BLaER1 (cell line): ENCODE measurements around the gene COL26A1.
"Not testable (repeated sequence)": the region's sequence is repeated elsewhere in the genome, so short reads cannot be mapped to it uniquely, and the experiment has no call there.

Experiments used
- H3K27ac ChIP-seq: shearing (Covaris generic); formaldehyde crosslinking; 2 replicates; pipeline ENCODE4 v1.8.1; 2022
- H3K27me3 ChIP-seq: shearing (Covaris generic); formaldehyde crosslinking; 2 replicates; pipeline ENCODE4 v1.8.1; 2022
- H3K36me3 ChIP-seq: shearing (Covaris generic); formaldehyde crosslinking; 2 replicates; pipeline ENCODE4 v1.8.1; 2022
- H3K4me1 ChIP-seq: shearing (Covaris generic); formaldehyde crosslinking; 2 replicates; pipeline ENCODE4 v1.8.1; 2022
- H3K4me2 ChIP-seq: shearing (Covaris generic); formaldehyde crosslinking; 2 replicates; pipeline ENCODE4 v1.8.1; 2022
- H3K4me3 ChIP-seq: shearing (Covaris generic); formaldehyde crosslinking; 2 replicates; pipeline ENCODE4 v1.8.1; 2022
- H3K9ac ChIP-seq: shearing (Covaris generic); formaldehyde crosslinking; 2 replicates; pipeline ENCODE4 v1.8.1; 2022
- H3K9me3 ChIP-seq: shearing (Covaris generic); formaldehyde crosslinking; 2 replicates; pipeline ENCODE4 v1.8.1; 2022
- H4K20me1 ChIP-seq: shearing (Covaris generic); formaldehyde crosslinking; 2 replicates; pipeline ENCODE4 v1.8.1; 2022
- Cebpa-rat ChIP-seq: shearing (Covaris generic); IDR thresholded peaks from 2 replicates; pipeline ENCODE4 v1.8.1; 2022

Gene COL26A1

DNA sequence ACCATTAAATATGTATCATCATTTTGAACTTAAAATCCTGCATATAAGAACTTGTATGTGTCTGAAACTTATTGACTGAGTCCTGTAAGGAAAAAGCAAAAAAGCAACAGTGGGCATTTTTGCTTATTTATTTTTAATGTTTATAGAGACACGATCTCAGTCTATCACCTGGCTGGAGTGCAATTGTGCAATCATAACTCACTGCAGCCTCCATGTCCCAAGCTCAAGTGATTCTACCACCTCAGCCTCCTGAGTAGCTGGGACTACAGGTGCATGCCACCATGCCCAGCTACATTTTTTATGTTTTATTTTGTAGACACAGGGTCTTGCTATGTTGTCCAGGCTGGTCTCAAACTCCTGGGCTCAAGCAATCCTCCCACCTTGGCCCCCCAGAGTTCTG, 234.2 kb downstream of the COL26A1 start:
- Histone ChIP-seq H3K36me3 (no peaks in the 10 kb centered on the region), H3K9ac (no peak overlapping the region), H3K4me3 (no peak overlapping the region), H3K27me3 (no peaks in the 10 kb centered on the region), H4K20me1 (no peaks in the 10 kb centered on the region), H3K9me3 (no peaks in the 10 kb centered on the region), H3K4me2 (no peak overlapping the region), H3K27ac (no peak overlapping the region), H3K4me1 (peaks cover 10% of the 10 kb centered on the region)
- no peak for TF ChIP-seq Cebpa-rat

DNA sequence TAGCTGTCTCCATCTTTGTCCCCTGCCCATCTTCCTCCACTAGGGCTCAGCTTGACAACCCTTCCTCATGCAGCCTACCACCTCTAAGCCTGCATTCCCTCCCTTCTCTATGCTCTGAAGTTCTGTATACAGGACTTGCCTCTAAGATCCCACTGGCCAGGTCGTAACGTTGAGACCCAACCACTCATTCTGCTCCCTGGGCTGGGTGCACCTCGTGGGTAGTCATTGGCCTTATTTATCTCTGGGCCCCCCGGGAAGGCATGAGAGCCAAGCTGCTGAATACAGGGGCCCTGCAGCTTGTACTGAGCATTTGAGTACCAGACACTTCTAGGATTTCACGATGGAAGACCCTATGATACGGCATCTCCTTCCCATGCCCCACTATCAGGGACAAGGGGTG, 235.3 kb downstream of the COL26A1 start:
- H3K9ac ChIP-seq: no peak overlapping the region
- peaks cover 15% of the 10 kb centered on the region for H3K4me1 ChIP-seq
- H3K4me2 ChIP-seq: no peak overlapping the region
- no peaks in the 10 kb centered on the region for H3K36me3 ChIP-seq
- no peaks in the 10 kb centered on the region for H3K27me3 ChIP-seq
- peak overlapping the region; percentile 27; the same call in 1 of the 2 replicates for H3K27ac ChIP-seq
- TF ChIP-seq Cebpa-rat: no peak
- H3K9me3 ChIP-seq: no peaks in the 10 kb centered on the region
- no peak overlapping the region for H3K4me3 ChIP-seq
- H4K20me1 ChIP-seq: no peaks in the 10 kb centered on the region

DNA sequence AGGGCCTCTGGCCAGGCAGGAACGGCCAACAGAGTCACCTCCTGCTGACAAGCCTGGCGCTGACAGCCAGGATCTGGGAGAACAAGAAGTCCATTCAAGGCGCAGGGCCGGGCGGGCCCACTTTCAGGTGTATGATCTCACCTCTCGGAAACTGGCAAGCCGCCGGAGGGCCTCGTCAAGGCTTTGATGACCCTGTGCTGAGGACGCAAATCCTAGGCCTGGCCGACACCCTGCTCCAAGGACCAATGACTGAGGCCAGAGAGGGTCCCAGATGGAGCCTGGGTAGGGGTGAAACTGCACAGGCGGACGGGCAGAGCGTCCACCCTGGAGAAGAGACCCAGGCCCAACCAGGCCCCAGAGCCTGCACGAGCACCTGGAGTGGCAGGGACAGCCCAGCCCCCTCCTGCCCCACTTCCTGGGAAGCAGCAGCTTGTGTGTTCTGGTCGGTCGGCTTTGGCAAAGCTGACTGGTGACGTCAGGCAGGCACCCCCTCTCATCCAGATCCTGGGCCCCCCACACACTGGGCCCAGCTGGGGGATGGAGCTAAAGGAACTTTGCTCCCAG, 235.8 kb downstream of the COL26A1 start:
- H4K20me1 ChIP-seq: no peaks in the 10 kb centered on the region
- peaks cover 18% of the 10 kb centered on the region for H3K4me1 ChIP-seq
- no peak for TF ChIP-seq Cebpa-rat
- H3K36me3 ChIP-seq: no peaks in the 10 kb centered on the region
- no peak overlapping the region for H3K4me3 ChIP-seq
- H3K4me2 ChIP-seq: 0 out of 2 replicates have a peak overlapping the region, but pooled peaks have one; percentile 6
- peak overlapping the region; percentile 27; the same call in 1 of the 2 replicates for H3K27ac ChIP-seq
- H3K9ac ChIP-seq: no peak overlapping the region
- no peaks in the 10 kb centered on the region for H3K27me3 ChIP-seq
- no peaks in the 10 kb centered on the region for H3K9me3 ChIP-seq

DNA sequence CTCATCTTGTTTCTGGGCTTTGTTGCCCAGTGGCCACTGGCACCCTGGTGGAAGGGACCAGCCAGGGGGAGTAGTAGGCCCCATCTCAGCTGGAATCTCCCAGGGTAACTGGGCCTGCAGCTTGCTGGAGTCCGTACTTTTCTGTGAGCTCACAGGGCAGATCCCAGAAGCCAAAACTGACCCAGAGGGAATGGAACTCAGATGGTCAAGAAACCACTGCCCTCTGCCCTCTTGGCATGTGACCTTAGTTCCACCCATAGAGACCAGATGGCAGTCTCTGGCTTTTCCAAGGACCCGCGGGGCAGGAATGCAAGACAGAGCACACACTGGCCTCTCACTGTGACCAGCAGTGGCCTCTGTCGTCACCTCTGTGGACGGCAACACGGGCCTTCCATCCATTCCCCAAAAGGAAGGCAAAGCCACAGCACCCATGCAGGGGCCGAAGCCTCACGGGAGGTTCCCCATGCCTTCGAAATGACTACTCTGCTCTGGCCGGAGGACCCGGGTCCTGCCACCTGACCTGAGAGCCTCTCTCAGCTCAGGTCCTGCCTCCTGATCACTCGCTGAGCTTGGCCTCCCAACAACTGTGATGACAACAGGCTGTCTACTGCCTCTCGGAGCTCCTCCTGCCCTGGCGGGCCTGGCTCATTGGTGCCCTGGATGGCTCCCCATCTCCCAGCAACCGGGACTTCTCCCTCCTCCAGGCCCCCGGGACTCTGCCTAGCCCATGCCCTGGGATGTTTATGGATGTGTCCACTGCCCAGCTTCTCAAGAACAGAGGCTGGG, 236.5 kb downstream of the COL26A1 start:
- 0 out of 2 replicates have a peak overlapping the region, but pooled peaks have one; percentile 6 for H3K4me2 ChIP-seq

DNA sequence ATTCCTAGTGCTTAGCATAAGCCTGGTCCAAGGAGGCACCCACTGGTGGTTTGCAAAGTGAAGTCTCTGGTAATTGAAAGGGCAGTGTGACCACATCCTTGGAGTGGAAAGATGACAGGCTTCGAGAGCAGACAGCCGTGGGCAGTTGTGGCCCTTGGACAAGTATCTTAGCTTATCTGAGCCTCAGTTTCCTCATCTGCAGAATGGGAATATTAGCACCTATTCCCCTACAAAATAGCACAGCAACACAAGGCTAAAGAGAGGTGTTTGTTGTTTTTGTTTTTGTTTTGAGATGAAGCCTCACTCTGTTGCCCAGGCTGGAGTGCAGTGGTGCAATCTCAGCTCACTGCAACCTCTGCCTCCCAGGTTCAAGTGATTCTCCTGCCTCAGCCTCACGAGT, 237.1 kb downstream of the COL26A1 start:
- H4K20me1 ChIP-seq: no peaks in the 10 kb centered on the region
- H3K4me1 ChIP-seq: peaks cover 18% of the 10 kb centered on the region
- no peaks in the 10 kb centered on the region for H3K9me3 ChIP-seq
- H3K4me2 ChIP-seq: no peak overlapping the region
- H3K27ac ChIP-seq: no peak overlapping the region
- no peak overlapping the region for H3K9ac ChIP-seq
- TF ChIP-seq Cebpa-rat: no peak
- no peaks in the 10 kb centered on the region for H3K27me3 ChIP-seq
- no peaks in the 10 kb centered on the region for H3K36me3 ChIP-seq
- no peak overlapping the region for H3K4me3 ChIP-seq

More for the DNA sequence above, 236.5 kb downstream of the COL26A1 start:
- no peaks in the 10 kb centered on the region for H3K36me3 ChIP-seq
- no peak overlapping the region for H3K9ac ChIP-seq
- no peaks in the 10 kb centered on the region for H3K9me3 ChIP-seq
- TF ChIP-seq Cebpa-rat: no peak
- H4K20me1 ChIP-seq: no peaks in the 10 kb centered on the region
- no peaks in the 10 kb centered on the region for H3K27me3 ChIP-seq
- H3K4me1 ChIP-seq: peaks cover 18% of the 10 kb centered on the region
- no peak overlapping the region for H3K4me3 ChIP-seq
- peak overlapping the region; percentile 27; the same call in 1 of the 2 replicates for H3K27ac ChIP-seq

DNA sequence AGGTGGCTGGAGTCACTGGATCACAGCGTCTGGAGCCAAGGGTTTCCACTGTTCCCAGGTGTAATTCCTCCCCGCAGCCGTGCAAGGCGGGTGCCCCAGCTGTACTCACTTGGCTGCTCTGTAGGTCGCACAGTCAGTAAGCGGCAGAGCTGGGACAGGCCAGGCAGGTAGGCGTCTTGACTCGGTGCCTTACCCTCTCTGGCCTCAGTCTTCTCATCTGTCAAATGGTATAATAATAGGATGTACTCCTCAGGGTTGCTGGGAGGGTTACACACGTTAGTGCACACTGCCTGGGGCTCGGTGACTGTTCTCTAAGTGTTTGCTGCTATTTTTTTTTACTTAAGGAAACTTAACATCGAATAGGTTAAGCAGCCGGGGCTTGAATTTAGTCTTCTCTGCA, 239.4 kb downstream of the COL26A1 start:
- no peak overlapping the region for H3K27ac ChIP-seq
- no peaks in the 10 kb centered on the region for H3K9me3 ChIP-seq
- H3K9ac ChIP-seq: no peak overlapping the region
- H4K20me1 ChIP-seq: no peaks in the 10 kb centered on the region
- H3K4me2 ChIP-seq: no peak overlapping the region
- H3K36me3 ChIP-seq: no peaks in the 10 kb centered on the region
- H3K27me3 ChIP-seq: no peaks in the 10 kb centered on the region
- H3K4me1 ChIP-seq: peaks cover 25% of the 10 kb centered on the region
- no peak for TF ChIP-seq Cebpa-rat
- H3K4me3 ChIP-seq: no peak overlapping the region

DNA sequence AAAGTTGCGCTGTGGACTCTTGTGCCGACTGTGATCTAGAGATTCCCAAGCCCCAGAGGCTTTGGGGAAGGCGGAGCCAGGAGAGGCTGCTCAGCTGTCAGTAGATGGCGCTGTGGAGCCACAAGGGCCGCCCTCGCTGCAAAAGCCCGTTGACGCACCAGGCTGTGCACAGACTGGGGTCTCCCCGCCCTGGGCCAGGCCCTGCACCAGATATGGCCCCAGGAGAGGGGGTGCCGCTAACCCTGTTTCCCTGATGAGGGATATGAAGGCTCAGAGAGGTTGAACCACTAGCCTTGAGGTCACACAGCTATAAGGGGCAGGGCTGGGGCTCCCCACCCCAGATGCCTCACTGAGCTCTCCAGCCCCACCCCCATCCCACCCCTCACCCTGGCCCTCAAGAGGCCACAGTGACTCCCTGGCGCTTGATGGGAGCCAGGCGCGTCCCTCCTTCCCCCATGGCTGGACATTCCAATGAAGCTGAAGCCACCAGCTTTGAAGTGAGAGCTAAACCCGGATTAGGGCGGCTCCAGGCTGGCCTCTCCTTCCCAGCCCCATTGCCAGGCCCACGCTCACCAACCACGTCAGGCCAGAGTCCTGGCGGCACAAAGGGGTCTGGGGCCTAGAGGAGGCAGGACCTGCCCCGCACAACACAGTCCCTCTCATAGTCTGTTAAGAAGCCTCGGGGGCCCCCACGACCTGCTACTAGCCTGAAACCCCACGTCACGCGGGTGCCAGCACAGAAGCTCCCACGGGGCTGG, 240.0 kb downstream of the COL26A1 start:
- Histone ChIP-seq H3K27ac (no peak overlapping the region), H3K36me3 (no peaks in the 10 kb centered on the region), H3K9me3 (no peaks in the 10 kb centered on the region), H3K9ac (no peak overlapping the region), H4K20me1 (no peaks in the 10 kb centered on the region), H3K4me3 (no peak overlapping the region), H3K4me2 (peak overlapping the region; percentile 25; the same call in 1 of the 2 replicates), H3K4me1 (peaks cover 25% of the 10 kb centered on the region), H3K27me3 (no peaks in the 10 kb centered on the region)
- no peak for TF ChIP-seq Cebpa-rat

DNA sequence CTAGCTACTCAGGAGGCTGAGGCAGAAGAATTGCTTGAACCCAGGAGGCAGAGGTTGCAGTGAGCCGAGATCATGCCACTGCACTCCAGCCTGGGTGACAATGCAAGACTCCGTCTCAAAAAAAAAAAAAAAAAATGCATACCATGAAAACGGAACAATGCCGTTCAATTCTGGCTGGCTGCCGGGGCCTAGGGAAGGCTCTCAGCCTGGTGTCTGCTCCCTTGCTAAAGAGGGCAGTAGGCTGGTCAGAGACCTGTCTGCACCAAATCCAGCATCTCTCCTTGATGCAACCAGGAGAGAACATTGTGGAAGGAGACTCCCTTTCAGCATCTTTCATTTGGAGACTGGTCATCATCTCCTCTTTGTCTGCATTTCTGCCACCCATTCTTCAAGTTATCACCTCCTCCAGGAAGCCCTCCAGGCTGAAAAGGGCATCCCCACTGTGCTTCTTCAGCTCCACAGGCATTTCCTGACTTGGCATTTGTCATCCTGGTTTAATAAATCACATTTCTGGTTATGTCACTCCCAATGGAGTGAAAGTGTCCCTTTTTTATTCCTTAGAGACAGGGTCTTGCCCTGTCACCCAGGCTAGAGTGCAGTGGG, 241.8 kb downstream of the COL26A1 start:
- TF ChIP-seq Cebpa-rat: no peak
- H3K9me3 ChIP-seq: no peaks in the 10 kb centered on the region
- no peaks in the 10 kb centered on the region for H3K36me3 ChIP-seq
- no peaks in the 10 kb centered on the region for H4K20me1 ChIP-seq
- no peak overlapping the region for H3K9ac ChIP-seq
- H3K4me2 ChIP-seq: no peak overlapping the region
- H3K27ac ChIP-seq: no peak overlapping the region
- H3K4me3 ChIP-seq: no peak overlapping the region
- H3K27me3 ChIP-seq: no peaks in the 10 kb centered on the region
- H3K4me1 ChIP-seq: peaks cover 15% of the 10 kb centered on the region

DNA sequence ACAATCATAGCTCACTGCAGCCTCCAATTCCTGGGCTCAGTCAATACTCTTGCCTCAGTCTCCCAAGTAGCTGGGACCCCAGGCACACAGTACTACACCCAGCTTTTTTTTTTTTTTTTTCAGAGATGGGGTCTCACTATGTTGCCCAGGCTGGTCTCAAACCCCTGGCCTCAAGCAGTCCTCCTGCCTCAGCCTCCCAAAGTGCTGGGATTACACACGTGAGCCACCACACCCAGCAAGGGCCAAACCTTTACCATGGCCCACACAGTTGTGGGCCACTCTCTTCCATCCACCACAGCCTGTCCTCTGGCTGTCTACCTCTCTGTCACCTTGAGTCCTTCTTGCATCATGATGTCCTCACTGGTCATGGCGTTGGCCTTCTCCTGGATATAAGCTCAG, 242.3 kb downstream of the COL26A1 start:
- not testable (repeated sequence) for H3K9ac ChIP-seq, H3K27me3 ChIP-seq, H3K36me3 ChIP-seq, H3K9me3 ChIP-seq, H3K4me3 ChIP-seq, H3K4me2 ChIP-seq, H4K20me1 ChIP-seq, H3K27ac ChIP-seq
- H3K4me1 ChIP-seq: peaks cover 15% of the 10 kb centered on the region
